ENCODE results near the gene KCTD3. TPM values are rescaled to one million over a fixed set of nuclear protein-coding genes. Genes with fewer than 3 reads are reported as not detected.

The KCTD3 gene
- total and polyA plus RNA-seq, 2 donors from 2014 or later: 20.3 to 41.6 TPM

DNA sequence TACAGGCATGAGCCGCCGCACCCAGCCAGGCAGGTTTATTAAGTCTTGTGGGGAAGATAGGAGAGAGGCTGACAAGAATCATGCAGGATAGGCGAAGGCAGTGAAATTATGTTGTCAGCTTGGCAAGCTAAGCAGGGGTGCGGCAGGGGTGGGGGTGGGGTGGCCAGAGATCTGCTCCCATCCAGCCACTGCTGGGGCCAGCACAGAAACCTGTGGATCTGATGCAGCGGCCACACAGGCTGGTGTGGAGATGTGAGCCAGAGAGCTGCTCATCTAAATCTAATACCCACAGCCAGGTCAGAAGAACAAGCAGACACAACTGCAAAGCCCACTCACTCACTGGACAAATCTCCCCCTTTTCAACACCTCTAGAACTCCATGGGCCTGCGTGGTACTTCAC, 68.7 kb downstream of the KCTD3 start:
- Histone ChIP-seq H3K36me3 (ENCODE audit: control insufficient read depth in 2 of 3, insufficient read depth in 3 of 3, low read length in 3 of 3) (no peaks in the 10 kb centered on the region), H3K9me3 (ENCODE audit: control insufficient read depth in 2 of 3, insufficient read depth in 1 of 3, low read length in 3 of 3) (no peaks in the 10 kb centered on the region), H3K27ac (ENCODE audit: low read depth in 2 of 2, low read length in 2 of 2) (peak overlapping the region in 1 of 2 donors; percentile 9), H3K27me3 (ENCODE audit: control insufficient read depth, insufficient read depth, low read length) (no peaks in the 10 kb centered on the region), H3K4me3 (ENCODE audit: low read length in 3 of 3) (no peak overlapping the region), H3K9ac (ENCODE audit: low read length in 3 of 3) (no peak overlapping the region), H3K4me1 (ENCODE audit: control insufficient read depth in 2 of 3, insufficient read depth in 2 of 3, low read depth in 1 of 3, low read length in 3 of 3) (peaks cover 0 to 2% (median 0%) of the 10 kb centered on the region in 3 donors)
- intact Hi-C loops (cut with DNase I): no loop called here
- TF ChIP-seq, protein P1, sequence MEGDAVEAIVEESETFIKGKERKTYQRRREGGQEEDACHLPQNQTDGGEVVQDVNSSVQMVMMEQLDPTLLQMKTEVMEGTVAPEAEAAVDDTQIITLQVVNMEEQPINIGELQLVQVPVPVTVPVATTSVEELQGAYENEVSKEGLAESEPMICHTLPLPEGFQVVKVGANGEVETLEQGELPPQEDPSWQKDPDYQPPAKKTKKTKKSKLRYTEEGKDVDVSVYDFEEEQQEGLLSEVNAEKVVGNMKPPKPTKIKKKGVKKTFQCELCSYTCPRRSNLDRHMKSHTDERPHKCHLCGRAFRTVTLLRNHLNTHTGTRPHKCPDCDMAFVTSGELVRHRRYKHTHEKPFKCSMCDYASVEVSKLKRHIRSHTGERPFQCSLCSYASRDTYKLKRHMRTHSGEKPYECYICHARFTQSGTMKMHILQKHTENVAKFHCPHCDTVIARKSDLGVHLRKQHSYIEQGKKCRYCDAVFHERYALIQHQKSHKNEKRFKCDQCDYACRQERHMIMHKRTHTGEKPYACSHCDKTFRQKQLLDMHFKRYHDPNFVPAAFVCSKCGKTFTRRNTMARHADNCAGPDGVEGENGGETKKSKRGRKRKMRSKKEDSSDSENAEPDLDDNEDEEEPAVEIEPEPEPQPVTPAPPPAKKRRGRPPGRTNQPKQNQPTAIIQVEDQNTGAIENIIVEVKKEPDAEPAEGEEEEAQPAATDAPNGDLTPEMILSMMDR (IDR thresholded peaks at IDR 0.05; ENCODE audit: borderline replicate concordance, extremely low read depth, insufficient read depth): no peak
- FAIRE-seq (no peak), DNase-seq (no peak)

DNA sequence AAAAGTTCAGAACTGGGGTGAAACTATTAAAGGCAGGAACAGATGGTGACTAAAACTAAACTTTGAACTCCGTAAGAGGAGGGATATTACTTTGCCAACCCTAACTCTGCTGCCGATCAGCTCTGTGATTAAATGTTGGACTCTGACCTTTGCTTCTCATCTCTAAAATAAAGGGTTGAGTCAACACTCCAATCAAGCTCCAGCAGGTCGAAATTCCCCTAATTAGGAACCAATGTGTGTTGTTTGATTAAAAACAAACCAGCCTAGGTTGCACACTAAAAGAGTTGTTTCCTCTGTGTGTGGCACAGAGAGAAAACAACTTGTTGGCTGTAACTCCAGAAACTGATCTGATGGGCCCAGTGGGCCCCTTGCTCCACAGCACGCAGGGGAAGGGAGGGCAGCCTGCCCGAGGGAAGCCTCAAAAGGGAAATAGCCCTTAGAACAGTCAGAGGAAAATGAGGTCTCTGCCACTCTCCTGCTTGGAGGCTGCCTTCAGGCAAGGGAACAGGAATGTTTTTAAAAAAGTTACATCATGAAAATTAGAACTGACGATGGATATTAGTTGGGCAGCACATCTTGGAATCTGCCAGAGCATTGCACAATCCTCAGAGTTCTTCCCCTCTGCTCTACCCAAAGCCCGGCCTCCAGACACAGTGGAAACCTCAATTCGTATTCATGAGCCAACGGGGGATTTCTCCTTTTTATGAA, 69.3 kb downstream of the KCTD3 start:
- H3K27me3 ChIP-seq (ENCODE audit: control insufficient read depth, insufficient read depth, low read length): no peaks in the 10 kb centered on the region
- no peaks in the 10 kb centered on the region for H3K9me3 ChIP-seq (ENCODE audit: control insufficient read depth in 2 of 3, insufficient read depth in 1 of 3, low read length in 3 of 3)
- peak in 1 of 5 donors; percentile 6 for DNase-seq
- H3K9ac ChIP-seq (ENCODE audit: low read length in 3 of 3): no peak overlapping the region
- TF ChIP-seq, protein P1 (IDR thresholded peaks at IDR 0.05; ENCODE audit: borderline replicate concordance, extremely low read depth, insufficient read depth): no peak
- no peak for FAIRE-seq
- no peaks in the 10 kb centered on the region for H3K36me3 ChIP-seq (ENCODE audit: control insufficient read depth in 2 of 3, insufficient read depth in 3 of 3, low read length in 3 of 3)
- intact Hi-C loops (cut with DNase I): no loop called here
- peak overlapping the region in 1 of 2 donors; percentile 11 for H3K27ac ChIP-seq (ENCODE audit: low read depth in 2 of 2, low read length in 2 of 2)
- peaks cover 0 to 2% (median 0%) of the 10 kb centered on the region in 3 donors for H3K4me1 ChIP-seq (ENCODE audit: control insufficient read depth in 2 of 3, insufficient read depth in 2 of 3, low read depth in 1 of 3, low read length in 3 of 3)
- no peak overlapping the region for H3K4me3 ChIP-seq (ENCODE audit: low read length in 3 of 3)

DNA sequence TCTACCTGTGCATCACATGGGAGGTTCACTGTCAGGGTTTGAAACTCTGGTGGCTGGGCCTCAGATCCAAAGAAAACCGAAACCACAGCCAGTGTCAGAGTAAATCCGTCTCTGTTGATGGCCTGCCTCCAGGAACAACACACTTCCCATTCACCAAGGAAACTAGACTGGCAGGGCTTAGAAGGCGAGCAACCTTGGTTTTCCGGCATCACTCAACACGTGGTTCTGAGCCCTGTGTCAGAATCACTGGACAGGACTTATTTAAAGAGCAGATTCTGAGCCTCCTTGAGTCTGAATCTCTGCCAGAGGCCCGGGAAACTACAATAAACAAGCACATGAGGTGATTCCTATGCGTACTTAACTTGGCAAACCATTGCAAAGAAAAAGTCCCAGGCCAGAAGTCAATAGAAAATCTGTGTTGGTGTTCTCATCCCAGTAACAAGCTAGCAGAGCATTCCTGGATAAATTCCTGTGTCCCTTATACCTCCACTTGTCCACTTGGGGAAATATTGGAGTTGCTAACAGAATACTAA, 70.0 kb downstream of the KCTD3 start:
- H3K27me3 ChIP-seq (ENCODE audit: control insufficient read depth, insufficient read depth, low read length): no peaks in the 10 kb centered on the region
- no peak for FAIRE-seq
- DNase-seq: peak in 1 of 5 donors; percentile 16
- intact Hi-C loops (cut with DNase I): no loop called here
- H3K4me1 ChIP-seq (ENCODE audit: control insufficient read depth in 2 of 3, insufficient read depth in 2 of 3, low read depth in 1 of 3, low read length in 3 of 3): peaks cover 0 to 2% (median 0%) of the 10 kb centered on the region in 3 donors
- no peak overlapping the region for H3K9ac ChIP-seq (ENCODE audit: low read length in 3 of 3)
- peak overlapping the region in 1 of 2 donors; percentile 11 for H3K27ac ChIP-seq (ENCODE audit: low read depth in 2 of 2, low read length in 2 of 2)
- TF ChIP-seq, protein P1 (IDR thresholded peaks at IDR 0.05; ENCODE audit: borderline replicate concordance, extremely low read depth, insufficient read depth): no peak
- H3K9me3 ChIP-seq (ENCODE audit: control insufficient read depth in 2 of 3, insufficient read depth in 1 of 3, low read length in 3 of 3): no peaks in the 10 kb centered on the region
- no peaks in the 10 kb centered on the region for H3K36me3 ChIP-seq (ENCODE audit: control insufficient read depth in 2 of 3, insufficient read depth in 3 of 3, low read length in 3 of 3)
- no peak overlapping the region for H3K4me3 ChIP-seq (ENCODE audit: low read length in 3 of 3)

Measured in kidney (tissue), 14 donors.